GM19372 (cell line): Measurements from ENCODE around the gene CBFA2T3.

Experiments
- ATAC-seq: cut with Tn5 transposase; IDR thresholded peaks from one replicate; pipeline ENCODE4 v1.9.1; 2021; ENCODE audit warnings: mild to moderate bottlenecking, low read depth, moderate library complexity; ENCODE audit not compliant: unreplicated experiment

Gene CBFA2T3

GRCh38 chr16:88833086-88833485 lies 143.9 kb downstream of the CBFA2T3 start:
- ATAC-seq: no peak

- no peak for ATAC-seq
These were observed 145.2 kb downstream of the CBFA2T3 start for GRCh38 chr16:88831838-88832237.

GRCh38 chr16:88830783-88831182 lies 146.2 kb downstream of the CBFA2T3 start:
- no peak for ATAC-seq

GRCh38 chr16:88830258-88830657 lies 146.7 kb downstream of the CBFA2T3 start:
- ATAC-seq: no peak

GRCh38 chr16:88828711-88829110 lies 148.3 kb downstream of the CBFA2T3 start:
- no peak for ATAC-seq

GRCh38 chr16:88827727-88828126 lies 149.3 kb downstream of the CBFA2T3 start:
- ATAC-seq: no peak

- ATAC-seq: no peak
These were observed 150.8 kb downstream of the CBFA2T3 start for GRCh38 chr16:88826070-88826840.

GRCh38 chr16:88825146-88825545 lies 151.9 kb downstream of the CBFA2T3 start:
- no peak for ATAC-seq
